ENCODE measurements around the gene IL25. TPM values are rescaled to one million over a fixed set of nuclear protein-coding genes. Genes with fewer than 3 reads are reported as not detected.
"Not testable (repeated sequence)": the region's sequence is repeated elsewhere in the genome, so short reads cannot be mapped to it uniquely, and the experiment has no call there.

IL25 gene
- total RNA-seq, 1 experiment from 2014 or later: not detected

GRCh38 chr14:23375527-23376251 is 3.1 kb downstream of the IL25 start:
- no peak for DNase-seq (ENCODE audit: low spot score)

- no peak for DNase-seq (ENCODE audit: low spot score)
Observed at GRCh38 chr14:23376482-23377197, 4.0 kb downstream of the IL25 start, which contains the start of gene CMTM5. CMTM5 (plus strand) TSS chr14:23377046; CDS start chr14:23377252, 206 bp downstream.

DNA sequence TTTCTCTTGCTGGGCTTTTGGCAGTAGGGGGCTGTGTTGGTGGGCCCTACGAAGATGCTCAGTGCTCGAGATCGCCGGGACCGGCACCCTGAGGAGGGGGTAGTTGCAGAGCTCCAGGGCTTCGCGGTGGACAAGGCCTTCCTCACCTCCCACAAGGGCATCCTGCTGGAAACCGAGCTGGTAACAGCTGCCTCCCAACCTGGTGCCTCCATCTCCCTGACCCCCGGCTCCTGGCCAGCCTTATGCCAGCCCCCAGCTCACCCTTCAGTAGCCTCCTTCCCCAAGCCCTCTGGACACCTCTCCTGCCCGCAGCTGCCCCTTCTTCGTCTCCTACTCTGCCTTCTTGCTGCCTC is 4.6 kb downstream of the IL25 start:
- DNase-seq (ENCODE audit: low spot score): no peak

DNA sequence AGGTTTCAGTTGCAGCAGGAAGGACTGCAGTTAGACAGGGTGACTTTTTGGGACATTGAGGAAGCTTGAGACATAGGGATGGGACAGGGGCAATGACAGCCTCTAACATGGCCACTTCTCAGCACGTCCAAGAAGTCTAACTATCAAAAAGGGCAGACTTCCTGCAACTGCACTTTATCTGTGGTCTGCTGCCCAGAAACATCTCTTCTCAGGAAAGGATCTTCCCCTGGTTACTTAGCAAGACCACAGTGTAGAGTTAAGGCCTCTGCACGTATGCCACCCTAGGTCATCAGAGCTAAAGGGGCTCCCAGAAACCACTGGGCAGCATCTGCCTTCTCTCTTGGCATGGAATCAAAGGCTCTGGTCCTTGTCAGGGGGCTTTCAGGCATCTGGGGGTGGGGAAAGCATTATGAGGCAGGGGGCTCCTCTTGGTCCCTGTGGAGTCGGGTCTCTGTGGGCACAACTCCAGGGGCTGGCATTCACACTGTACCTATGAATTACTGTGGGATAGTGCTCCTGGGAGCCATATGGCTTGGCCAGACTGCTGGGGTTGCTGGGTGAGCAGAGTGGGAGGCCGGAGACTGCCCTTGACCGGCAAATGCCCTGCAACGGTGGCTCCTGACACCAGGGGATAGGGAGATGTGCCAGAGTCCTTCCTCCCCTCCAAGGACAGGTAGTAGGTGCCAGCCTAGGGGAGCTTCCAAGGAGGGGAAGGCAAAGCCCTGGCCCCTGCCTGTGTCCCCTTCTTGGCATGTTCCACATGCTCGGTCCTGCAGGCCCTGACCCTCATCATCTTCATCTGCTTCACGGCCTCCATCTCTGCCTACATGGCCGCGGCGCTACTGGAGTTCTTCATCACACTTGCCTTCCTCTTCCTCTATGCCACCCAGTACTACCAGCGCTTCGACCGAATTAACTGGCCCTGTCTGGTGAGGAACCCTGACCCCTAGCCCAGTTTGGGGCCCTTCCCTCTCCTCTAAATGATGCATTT is 5.3 kb downstream of the IL25 start:
- no peak for DNase-seq (ENCODE audit: low spot score)

DNA sequence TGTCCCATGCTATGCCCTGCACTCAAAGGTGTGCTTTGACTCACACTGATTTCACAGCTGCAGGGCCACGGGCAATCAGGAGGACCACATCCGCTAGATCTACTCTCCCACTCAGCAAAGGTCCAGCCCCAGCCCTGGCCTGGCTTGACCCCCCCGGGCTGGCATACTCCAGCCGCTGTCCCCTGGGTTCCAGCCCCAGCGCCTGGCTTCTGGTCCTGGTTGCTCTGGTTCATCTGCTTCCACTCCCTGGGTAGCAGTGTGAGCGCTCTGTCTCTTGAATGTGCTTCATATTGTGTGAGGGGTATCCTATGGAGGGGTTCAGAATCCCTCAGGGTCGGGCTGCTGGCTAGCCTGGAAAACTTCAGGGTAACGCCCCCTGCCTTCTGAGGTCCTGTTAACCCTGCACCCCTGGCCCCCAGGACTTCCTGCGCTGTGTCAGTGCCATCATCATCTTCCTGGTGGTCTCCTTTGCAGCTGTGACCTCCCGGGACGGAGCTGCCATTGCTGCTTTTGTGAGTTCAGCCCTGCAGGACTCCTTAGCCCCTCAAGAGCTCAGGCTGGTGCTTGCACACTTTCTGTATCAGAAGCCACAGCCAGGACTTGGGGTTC is 6.1 kb downstream of the IL25 start:
- DNase-seq (ENCODE audit: low spot score): no peak

DNA sequence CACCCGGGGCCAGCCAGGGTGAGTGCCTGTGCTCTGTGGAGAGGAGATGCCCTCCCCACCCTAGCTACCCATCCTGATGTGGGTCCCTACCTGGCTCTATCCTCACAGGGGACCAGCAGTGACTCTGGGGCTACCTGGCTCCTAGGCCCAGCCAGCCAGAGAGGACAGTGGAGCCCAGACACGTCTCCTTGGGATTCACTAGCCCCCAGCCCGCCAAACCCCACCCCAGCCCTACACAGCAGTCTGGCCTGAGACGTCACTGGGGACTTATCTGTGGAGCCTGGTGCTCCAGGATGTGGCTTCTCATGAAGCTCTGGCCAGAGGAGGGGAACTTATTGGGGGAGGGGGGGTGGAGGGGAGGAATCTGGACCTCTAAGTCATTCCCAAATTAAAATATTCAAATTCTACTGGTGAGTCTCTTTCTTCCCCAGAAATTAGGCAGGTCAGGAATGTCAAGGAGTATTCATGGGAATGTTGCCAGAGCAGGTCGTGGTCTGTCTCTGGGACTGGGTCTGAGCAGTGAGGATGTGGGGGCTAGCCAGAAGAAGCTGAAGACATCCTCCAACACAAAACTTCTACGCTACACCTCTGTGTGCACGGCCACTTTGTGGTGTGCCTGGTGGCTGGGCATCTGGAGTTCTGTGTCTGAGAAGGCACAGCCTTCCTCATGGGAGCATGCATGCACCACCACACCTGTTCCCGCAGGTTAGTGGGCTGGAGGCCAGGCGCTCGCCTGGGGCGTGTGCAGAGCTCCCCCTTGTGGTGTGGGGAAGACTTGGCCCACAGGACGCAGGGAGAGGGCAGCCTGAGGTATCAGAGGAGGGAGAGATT is 7.0 kb downstream of the IL25 start:
- DNase-seq (ENCODE audit: low spot score): peak; percentile 24

GRCh38 chr14:23380197-23380914 is 7.7 kb downstream of the IL25 start:
- no peak for DNase-seq (ENCODE audit: low spot score)

GRCh38 chr14:23380976-23381375 is 8.4 kb downstream of the IL25 start:
- DNase-seq (ENCODE audit: low spot score): no peak

GRCh38 chr14:23381871-23382270 is 9.3 kb downstream of the IL25 start:
- no peak for DNase-seq (ENCODE audit: low spot score)

GRCh38 chr14:23382276-23382675 is 9.7 kb downstream of the IL25 start:
- no peak for DNase-seq (ENCODE audit: low spot score)

GRCh38 chr14:23382731-23383440 is 10.3 kb downstream of the IL25 start:
- no peak for DNase-seq (ENCODE audit: low spot score)

- no peak for DNase-seq (ENCODE audit: low spot score)
Observed at GRCh38 chr14:23384364-23385080, 11.9 kb downstream of the IL25 start.

DNA sequence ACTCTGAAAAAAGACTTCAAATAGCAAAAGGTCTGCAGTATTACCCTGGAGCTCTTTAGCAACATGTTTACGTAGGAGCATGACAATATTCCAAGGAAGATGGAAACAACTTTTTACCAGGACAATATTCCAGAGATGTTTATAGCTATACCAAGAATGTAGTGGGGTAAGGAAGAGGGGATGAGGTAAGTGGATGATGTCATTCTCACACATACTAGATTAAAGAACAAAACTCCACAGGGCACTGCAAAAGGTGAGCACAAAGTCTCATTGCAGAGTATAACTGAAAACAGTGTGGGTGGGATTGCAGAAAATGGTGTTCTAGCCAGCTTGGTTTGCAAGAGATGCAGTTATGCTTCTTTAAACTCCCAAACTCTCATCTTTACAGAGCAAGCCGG is 12.6 kb downstream of the IL25 start:
- DNase-seq (ENCODE audit: low spot score): no peak

- DNase-seq (ENCODE audit: low spot score): no peak
Observed at GRCh38 chr14:23385642-23386265, 13.1 kb downstream of the IL25 start.

DNA sequence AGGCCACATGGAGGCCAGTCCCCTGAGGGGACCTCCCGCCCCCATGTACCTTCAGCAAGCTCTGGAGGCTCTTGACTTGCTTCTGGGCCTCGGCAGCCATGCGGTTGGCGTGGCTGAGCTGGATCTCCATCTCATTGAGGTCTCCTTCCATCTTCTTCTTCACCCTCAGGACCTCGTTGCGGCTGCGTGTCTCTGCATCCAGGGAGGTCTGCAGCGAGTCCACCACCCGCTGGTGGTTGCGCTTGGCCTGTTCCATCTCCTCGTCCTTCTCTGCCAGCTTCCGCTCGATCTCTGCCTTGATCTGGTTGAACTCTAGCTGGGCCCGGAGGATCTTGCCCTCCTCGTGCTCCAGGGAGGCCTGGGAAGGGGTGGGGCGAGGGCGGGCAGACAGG is 13.7 kb downstream of the IL25 start:
- DNase-seq (ENCODE audit: low spot score): not testable (repeated sequence)

DNA sequence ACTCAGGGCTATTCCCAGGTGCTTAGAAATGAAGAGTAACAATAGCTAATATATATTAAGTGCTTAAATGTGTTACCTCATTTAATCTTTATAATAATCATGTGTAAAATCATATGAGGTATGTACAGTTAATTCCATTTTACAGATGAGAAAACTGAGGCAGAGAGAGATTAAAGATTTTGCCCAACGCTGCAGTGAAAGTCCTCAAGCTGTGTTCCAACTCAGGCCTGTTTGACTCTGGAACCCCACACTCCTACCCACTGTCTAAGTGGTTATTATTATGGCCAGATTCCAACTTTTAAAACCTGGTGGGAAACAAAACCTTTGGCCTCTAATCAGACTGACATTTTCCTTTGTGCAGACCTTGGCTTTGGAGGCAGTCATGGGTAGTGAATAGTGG is 14.4 kb downstream of the IL25 start:
- no peak for DNase-seq (ENCODE audit: low spot score)

DNA sequence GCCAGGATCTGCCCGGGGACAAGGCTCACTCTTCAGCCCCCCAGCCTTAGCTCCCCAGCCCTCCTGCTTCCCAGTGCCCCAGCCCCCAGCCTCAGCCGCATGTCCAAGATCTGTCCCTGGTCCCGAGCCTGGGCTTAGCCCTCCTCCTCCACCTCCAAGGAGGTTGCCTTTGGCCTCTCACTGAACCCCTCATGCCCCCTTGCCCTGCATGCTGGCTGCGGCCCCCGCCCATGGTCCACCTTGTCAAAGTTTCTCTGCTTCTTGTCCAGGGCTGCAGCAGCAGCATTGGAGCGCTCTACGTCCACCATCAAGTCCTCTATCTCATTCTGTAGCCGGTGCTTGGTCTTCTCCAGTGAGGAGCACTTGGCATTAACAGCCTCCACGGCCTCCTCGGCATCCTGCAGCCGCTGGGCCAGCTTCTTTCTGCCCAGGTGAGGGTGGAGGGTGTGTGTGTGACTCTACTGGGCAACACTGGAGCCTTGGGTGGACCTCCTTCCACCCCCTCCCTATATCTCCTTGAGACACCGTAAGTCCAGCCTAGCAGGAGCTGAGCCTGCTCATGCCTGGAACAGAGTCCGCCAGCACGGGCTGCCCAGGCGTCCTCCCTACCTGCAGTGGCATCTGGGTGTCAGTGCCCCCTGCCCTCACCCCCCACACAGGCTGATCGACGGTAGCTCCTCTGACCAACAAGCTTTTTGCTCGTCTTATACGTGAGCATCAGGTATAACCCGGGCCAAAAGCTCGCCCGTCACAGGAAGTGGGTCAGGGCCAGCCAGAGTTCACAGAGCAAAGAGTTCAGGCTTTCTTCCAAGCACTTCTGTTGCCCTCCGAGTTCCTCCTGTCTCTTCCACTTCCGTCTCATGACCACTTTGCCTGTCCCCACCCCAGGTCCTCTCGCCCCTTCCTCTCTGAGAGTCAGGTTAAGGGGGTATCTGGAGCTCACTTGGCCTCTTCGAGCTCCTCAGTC is 15.6 kb downstream of the IL25 start:
- no peak for DNase-seq (ENCODE audit: low spot score)

All from H4 (cell line).